ENCODE measurements around the gene ZFP91.

The ZFP91 gene

DNA sequence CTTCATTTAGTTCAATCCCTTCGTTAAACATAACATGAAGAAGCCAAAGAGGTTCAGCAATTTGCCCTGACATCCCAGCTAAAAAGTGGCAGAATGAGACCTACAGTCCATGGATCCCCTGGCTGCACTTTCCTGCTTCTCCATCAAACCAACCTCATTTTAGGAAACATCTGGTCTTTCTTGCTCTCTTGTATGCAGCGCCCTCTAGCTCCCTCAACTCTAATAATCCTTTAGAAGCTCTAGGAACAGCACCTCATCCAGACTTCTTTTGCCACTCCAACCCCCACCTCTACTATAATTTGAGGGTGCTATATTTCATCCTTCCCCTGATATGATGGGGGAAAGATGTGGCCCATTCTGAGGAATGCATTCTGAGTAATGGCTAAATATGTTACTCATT, 51.0 kb downstream of the ZFP91 start:
- no peak overlapping the region for H3K4me3 ChIP-seq (ENCODE audit: low read length)
- TF ChIP-seq ZNF274 (IDR thresholded peaks at IDR 0.05; ENCODE audit: low read depth, low read length) = no peak

DNA sequence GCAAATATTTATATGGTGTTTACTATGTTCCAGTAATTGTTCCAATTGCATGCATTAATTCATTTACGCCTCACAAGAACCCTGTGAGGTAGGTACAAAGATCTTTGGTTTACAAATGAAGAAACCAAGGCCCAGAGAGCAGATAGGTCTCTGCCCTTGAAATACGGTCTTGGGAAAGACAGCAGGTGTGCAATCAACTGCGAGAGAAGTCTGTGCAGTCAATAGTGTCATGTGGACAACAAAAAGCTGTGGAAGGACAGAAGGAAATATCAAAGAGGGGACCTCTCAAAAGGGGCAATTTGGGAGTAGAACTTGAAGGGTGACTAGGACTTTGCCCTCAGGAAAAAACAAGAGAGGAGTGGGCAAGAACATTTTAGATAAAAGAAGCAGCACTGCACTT, 52.5 kb downstream of the ZFP91 start:
- H3K4me3 ChIP-seq (ENCODE audit: low read length) = no peak overlapping the region
- TF ChIP-seq ZNF274 (IDR thresholded peaks at IDR 0.05; ENCODE audit: low read depth, low read length) = no peak

DNA sequence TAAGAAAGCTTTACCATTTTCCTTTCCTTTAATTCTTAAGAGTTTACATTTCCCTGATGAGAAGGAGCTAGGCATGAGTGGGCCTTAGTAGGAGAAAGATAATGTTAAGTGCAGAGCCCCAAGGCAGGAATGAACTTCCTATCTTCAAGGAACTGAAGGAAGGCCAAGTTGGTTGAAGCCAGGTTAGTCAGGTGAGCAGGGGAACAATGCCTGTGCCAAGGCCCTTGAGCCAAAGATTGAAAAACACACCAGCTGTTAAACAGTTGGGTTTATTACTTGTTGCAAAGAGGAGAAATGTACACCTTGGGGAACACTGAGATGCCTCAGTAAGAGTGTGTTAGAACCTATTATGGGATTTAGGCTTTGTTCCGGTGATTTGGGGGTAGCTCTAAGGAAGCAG, 53.6 kb downstream of the ZFP91 start:
- no peak for TF ChIP-seq ZNF274 (IDR thresholded peaks at IDR 0.05; ENCODE audit: low read depth, low read length)
- H3K4me3 ChIP-seq (ENCODE audit: low read length) = no peak overlapping the region

DNA sequence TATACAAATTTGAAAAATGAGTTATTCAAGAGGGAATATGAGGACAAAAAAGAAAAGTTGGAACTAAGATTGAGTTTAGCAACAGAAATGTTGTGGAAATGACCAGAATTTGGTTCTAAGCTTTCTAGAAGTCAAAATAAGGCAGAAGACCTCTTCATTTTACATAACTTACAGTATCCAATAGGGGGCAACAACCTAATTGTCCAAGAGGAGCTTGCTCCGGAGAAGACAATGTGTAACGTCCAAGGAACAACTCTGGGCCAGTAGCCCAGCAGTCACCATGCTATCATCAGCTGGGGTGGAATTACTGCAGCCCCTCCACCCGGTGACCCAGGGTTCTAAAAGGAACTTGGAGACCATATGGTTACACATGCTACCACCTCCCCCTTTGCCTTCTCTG, 57.7 kb downstream of the ZFP91 start:
- H3K4me3 ChIP-seq (ENCODE audit: low read length) = no peak overlapping the region
- no peak for TF ChIP-seq ZNF274 (IDR thresholded peaks at IDR 0.05; ENCODE audit: low read depth, low read length)

GRCh38 chr11:58637371-58637770, 58.5 kb downstream of the ZFP91 start:
- H3K4me3 ChIP-seq (ENCODE audit: low read length) = no peak overlapping the region
- TF ChIP-seq ZNF274 (IDR thresholded peaks at IDR 0.05; ENCODE audit: low read depth, low read length) = no peak

GRCh38 chr11:58639103-58639502, 60.2 kb downstream of the ZFP91 start:
- H3K4me3 ChIP-seq (ENCODE audit: low read length) = no peak overlapping the region
- no peak for TF ChIP-seq ZNF274 (IDR thresholded peaks at IDR 0.05; ENCODE audit: low read depth, low read length)

GRCh38 chr11:58639669-58640068, 60.8 kb downstream of the ZFP91 start:
- TF ChIP-seq ZNF274 (IDR thresholded peaks at IDR 0.05; ENCODE audit: low read depth, low read length) = no peak
- no peak overlapping the region for H3K4me3 ChIP-seq (ENCODE audit: low read length)

GRCh38 chr11:58640386-58641023, 61.6 kb downstream of the ZFP91 start:
- TF ChIP-seq ZNF274 (IDR thresholded peaks at IDR 0.05; ENCODE audit: low read depth, low read length) = no peak
- no peak overlapping the region for H3K4me3 ChIP-seq (ENCODE audit: low read length)

DNA sequence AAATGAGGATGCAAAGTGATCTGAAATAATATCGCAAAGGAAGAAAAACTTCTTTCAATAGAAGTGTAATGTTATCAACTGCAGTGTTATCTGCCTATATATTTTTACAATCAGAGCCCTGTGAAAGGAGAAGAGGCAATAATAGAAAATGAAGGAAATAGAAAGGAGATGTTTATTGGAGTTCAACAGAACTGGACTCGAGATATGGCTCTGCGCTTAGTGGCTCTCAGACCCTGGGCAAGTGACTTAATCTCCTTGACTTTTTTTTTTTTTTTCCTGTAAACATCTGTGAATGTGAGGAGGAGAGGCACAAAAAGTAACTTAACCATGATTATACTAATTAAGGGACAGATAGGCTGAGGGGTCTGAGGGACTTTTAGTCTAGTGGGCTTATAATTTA, 62.5 kb downstream of the ZFP91 start:
- no peak overlapping the region for H3K4me3 ChIP-seq (ENCODE audit: low read length)
- TF ChIP-seq ZNF274 (IDR thresholded peaks at IDR 0.05; ENCODE audit: low read depth, low read length) = no peak

DNA sequence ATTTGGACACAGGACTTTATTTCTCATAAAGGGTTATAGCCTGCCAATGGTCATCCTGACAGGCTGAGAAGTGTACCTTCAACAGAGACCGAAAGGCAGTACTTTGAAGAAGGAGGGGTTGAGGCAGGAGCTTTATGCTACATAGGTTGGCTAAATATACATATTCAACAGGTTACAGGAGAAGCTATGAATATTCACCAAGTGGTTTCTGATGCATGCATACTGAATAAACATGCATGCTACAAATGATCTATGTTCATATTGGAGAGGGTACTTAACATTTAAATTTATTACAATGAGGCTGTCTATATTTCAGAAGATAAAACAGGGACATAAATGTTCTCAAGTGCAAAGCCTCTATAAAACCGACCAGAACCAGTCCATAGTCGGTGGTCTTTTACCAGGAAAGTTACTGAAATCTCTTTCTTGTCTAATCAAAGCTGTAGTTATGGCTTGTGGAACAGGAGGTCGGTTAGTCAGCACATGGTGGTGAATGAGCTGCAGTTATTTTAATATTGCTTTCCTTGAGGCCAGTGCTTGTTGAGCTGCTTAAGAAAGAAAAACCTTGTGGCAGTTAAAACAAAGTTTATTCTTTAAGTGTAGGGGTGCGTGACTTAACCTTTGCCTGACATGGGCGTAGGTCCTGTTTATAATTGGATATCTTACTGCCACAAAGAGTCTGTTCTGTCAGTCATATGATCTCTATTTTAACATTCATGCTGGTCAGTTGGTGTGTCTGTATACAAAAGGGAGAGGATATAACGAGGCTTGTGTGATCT, 63.1 kb downstream of the ZFP91 start:
- no peak overlapping the region for H3K4me3 ChIP-seq (ENCODE audit: low read length)
- no peak for TF ChIP-seq ZNF274 (IDR thresholded peaks at IDR 0.05; ENCODE audit: low read depth, low read length)

- TF ChIP-seq ZNF274 (IDR thresholded peaks at IDR 0.05; ENCODE audit: low read depth, low read length) = no peak
- H3K4me3 ChIP-seq (ENCODE audit: low read length) = no peak overlapping the region
Observed at GRCh38 chr11:58645854-58646253, 67.0 kb downstream of the ZFP91 start.

DNA sequence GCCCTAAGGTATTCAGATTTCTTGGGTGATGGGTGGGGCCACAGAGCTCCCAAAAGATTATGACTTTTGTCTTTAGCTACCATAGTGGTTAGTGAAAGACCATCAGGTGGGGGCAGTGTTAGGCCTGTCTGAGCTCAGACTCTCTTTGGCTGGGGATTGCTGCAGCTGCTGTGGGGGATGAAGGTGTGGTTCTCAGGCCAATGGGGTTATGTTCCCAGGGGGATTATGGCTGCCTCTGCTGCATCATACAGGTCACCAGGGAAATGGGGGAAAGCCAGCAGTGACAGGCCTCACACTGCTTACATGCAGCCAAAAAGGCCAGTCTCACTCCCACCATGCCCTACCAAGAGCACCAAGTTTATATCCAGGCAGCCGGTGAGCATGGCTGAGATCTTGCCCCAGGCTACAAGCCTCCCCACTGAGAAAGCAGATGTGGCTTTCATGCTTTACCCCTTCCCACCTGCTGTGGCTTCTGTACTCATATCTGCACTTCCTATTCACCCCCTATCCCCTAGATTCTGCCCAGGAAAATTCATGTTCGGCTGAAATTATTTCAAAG, 68.4 kb downstream of the ZFP91 start:
- TF ChIP-seq ZNF274 (IDR thresholded peaks at IDR 0.05; ENCODE audit: low read depth, low read length) = no peak
- H3K4me3 ChIP-seq (ENCODE audit: low read length) = no peak overlapping the region

GRCh38 chr11:58647866-58648265, 69.0 kb downstream of the ZFP91 start:
- no peak overlapping the region for H3K4me3 ChIP-seq (ENCODE audit: low read length)
- TF ChIP-seq ZNF274 (IDR thresholded peaks at IDR 0.05; ENCODE audit: low read depth, low read length) = no peak

- no peak overlapping the region for H3K4me3 ChIP-seq (ENCODE audit: low read length)
- no peak for TF ChIP-seq ZNF274 (IDR thresholded peaks at IDR 0.05; ENCODE audit: low read depth, low read length)
Observed at GRCh38 chr11:58649623-58650022, 70.8 kb downstream of the ZFP91 start.

DNA sequence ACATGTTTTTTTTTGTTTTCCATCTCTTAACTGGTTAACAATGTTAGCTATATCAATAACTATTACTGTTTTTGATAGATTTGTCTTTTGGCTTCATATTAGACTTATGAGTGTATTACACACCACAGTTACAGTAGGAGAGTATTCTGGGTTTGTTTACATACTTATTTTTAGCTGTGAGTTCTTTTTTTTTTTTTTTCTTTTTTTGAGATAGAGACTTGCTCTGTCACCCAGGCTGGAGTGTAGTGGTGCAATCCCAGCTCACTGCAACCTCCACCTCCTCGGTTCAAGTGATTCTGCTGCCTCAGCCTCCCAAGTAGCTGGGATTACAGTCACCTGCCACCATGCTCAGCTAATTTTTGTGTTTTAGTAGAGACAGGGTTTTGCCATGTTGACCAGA, 71.6 kb downstream of the ZFP91 start:
- TF ChIP-seq ZNF274 (IDR thresholded peaks at IDR 0.05; ENCODE audit: low read depth, low read length) = no peak
- H3K4me3 ChIP-seq (ENCODE audit: low read length) = no peak overlapping the region
